Measurements from ENCODE around the gene ZNF280A. TPM values are rescaled to one million over a fixed set of nuclear protein-coding genes. Genes with fewer than 3 reads are reported as not detected.

ZNF280A gene
- polyA plus RNA-seq, 3 donors: not detected

GRCh38 chr22:22487059-22487458 lies 33.0 kb downstream of the ZNF280A start:
- Histone ChIP-seq H3K4me3 (replicated peaks in 1 of 3; ENCODE audit: low read depth in 2 of 3, low read length in 3 of 3) (no peak overlapping the region), H3K4me1 (ENCODE audit: control insufficient read depth in 1 of 2, insufficient read depth in 2 of 2, low read length in 2 of 2) (no peaks in the 10 kb centered on the region), H3K79me2 (ENCODE audit: insufficient read depth, low read length) (no peaks in the 10 kb centered on the region), H4K20me1 (ENCODE audit: insufficient read depth, low read length) (no peaks in the 10 kb centered on the region), H3K9ac (ENCODE audit: insufficient read depth, low read length, poor library complexity, severe bottlenecking) (no peak overlapping the region), H3K27me3 (ENCODE audit: control insufficient read depth in 2 of 2, insufficient read depth in 2 of 2, low read length in 2 of 2) (no peaks in the 10 kb centered on the region), H3K27ac (ENCODE audit: low read depth in 1 of 2, low read length in 2 of 2) (no peak overlapping the region), H3K9me3 (replicated peaks in 1 of 2; ENCODE audit: control insufficient read depth in 1 of 2, insufficient read depth in 1 of 2, low read length in 2 of 2) (no peaks in the 10 kb centered on the region), H2AFZ (ENCODE audit: insufficient read depth, low read depth, low read length, poor library complexity, severe bottlenecking) (no peak overlapping the region), H3K36me3 (replicated peaks in 1 of 2; ENCODE audit: control insufficient read depth in 1 of 2, insufficient read depth in 2 of 2, low read length in 2 of 2) (no peaks in the 10 kb centered on the region), H3K4me2 (replicated peaks; ENCODE audit: extremely low read depth, low read length, poor library complexity, severe bottlenecking) (no peak overlapping the region)
- peaks cover 2% of the 10 kb centered on the region for H3K4me1 Mint-ChIP-seq
- H3K36me3 Mint-ChIP-seq: peaks cover 3 to 7% of the 10 kb centered on the region in 2 donors
- WGBS (ENCODE audit: insufficient coverage): 100% methylated on average over 1 of the region's 6 CpGs
- TF ChIP-seq, protein P1, sequence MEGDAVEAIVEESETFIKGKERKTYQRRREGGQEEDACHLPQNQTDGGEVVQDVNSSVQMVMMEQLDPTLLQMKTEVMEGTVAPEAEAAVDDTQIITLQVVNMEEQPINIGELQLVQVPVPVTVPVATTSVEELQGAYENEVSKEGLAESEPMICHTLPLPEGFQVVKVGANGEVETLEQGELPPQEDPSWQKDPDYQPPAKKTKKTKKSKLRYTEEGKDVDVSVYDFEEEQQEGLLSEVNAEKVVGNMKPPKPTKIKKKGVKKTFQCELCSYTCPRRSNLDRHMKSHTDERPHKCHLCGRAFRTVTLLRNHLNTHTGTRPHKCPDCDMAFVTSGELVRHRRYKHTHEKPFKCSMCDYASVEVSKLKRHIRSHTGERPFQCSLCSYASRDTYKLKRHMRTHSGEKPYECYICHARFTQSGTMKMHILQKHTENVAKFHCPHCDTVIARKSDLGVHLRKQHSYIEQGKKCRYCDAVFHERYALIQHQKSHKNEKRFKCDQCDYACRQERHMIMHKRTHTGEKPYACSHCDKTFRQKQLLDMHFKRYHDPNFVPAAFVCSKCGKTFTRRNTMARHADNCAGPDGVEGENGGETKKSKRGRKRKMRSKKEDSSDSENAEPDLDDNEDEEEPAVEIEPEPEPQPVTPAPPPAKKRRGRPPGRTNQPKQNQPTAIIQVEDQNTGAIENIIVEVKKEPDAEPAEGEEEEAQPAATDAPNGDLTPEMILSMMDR (IDR thresholded peaks at IDR 0.05): no peak
- intact Hi-C loops (cut with micrococcal nuclease): no loop called here
- H3K27me3 Mint-ChIP-seq (ENCODE audit: low read depth in 3 of 3): peaks cover 0 to 2% (median 0%) of the 10 kb centered on the region in 3 donors
- no peak overlapping the region for H3K4me3 Mint-ChIP-seq
- no peak overlapping the region for H3K27ac Mint-ChIP-seq
- no peak for DNase-seq
- peaks cover 0 to 1% (median 0%) of the 10 kb centered on the region in 7 donors for H3K9me3 Mint-ChIP-seq

GRCh38 chr22:22486132-22486899 lies 33.8 kb downstream of the ZNF280A start:
- Histone ChIP-seq H3K27ac (ENCODE audit: low read depth in 1 of 2, low read length in 2 of 2) (no peak overlapping the region), H3K4me2 (replicated peaks; ENCODE audit: extremely low read depth, low read length, poor library complexity, severe bottlenecking) (no peak overlapping the region), H3K4me1 (ENCODE audit: control insufficient read depth in 1 of 2, insufficient read depth in 2 of 2, low read length in 2 of 2) (no peaks in the 10 kb centered on the region), H3K36me3 (replicated peaks in 1 of 2; ENCODE audit: control insufficient read depth in 1 of 2, insufficient read depth in 2 of 2, low read length in 2 of 2) (no peaks in the 10 kb centered on the region), H2AFZ (ENCODE audit: insufficient read depth, low read depth, low read length, poor library complexity, severe bottlenecking) (no peak overlapping the region), H3K9me3 (replicated peaks in 1 of 2; ENCODE audit: control insufficient read depth in 1 of 2, insufficient read depth in 1 of 2, low read length in 2 of 2) (no peaks in the 10 kb centered on the region), H3K79me2 (ENCODE audit: insufficient read depth, low read length) (no peaks in the 10 kb centered on the region), H3K4me3 (replicated peaks in 1 of 3; ENCODE audit: low read depth in 2 of 3, low read length in 3 of 3) (no peak overlapping the region), H3K9ac (ENCODE audit: insufficient read depth, low read length, poor library complexity, severe bottlenecking) (no peak overlapping the region), H3K27me3 (ENCODE audit: control insufficient read depth in 2 of 2, insufficient read depth in 2 of 2, low read length in 2 of 2) (no peaks in the 10 kb centered on the region), H4K20me1 (ENCODE audit: insufficient read depth, low read length) (no peaks in the 10 kb centered on the region)
- peaks cover 3 to 7% of the 10 kb centered on the region in 2 donors for H3K36me3 Mint-ChIP-seq
- peaks cover 2% of the 10 kb centered on the region for H3K4me1 Mint-ChIP-seq
- intact Hi-C loops (cut with micrococcal nuclease): no loop called here
- DNase-seq: no peak
- peaks cover 0 to 2% (median 0%) of the 10 kb centered on the region in 3 donors for H3K27me3 Mint-ChIP-seq (ENCODE audit: low read depth in 3 of 3)
- peaks cover 0 to 1% (median 0%) of the 10 kb centered on the region in 7 donors for H3K9me3 Mint-ChIP-seq
- TF ChIP-seq, protein P1 (IDR thresholded peaks at IDR 0.05): no peak
- no peak overlapping the region for H3K27ac Mint-ChIP-seq
- no peak overlapping the region for H3K4me3 Mint-ChIP-seq
- WGBS (ENCODE audit: insufficient coverage): 94% methylated on average over 2 of the region's 4 CpGs

Data from CD14-positive monocyte (primary cell).